Right ventricle myocardium superior (tissue), 1 donor: Measurements from ENCODE around the gene ZNF341. TPM values are rescaled to one million over a fixed set of nuclear protein-coding genes. Genes with fewer than 3 reads are reported as not detected.

Experiments
- ATAC-seq: fragments of 200-7000 bp; cut with Tn5 transposase; one replicate; pipeline ENCODE4 v1.9.1; 2020; ENCODE audit warnings: mild to moderate bottlenecking; ENCODE audit not compliant: poor library complexity
- DNase-seq: peaks from one replicate; pipeline ENCODE4 v3.0.0-alpha.2; 2020
- intact Hi-C: fragments of 100-400 bp; cut with DNase I; formaldehyde crosslinking; loops from one replicate; pipeline ENCODE4 v1.11.2; 2022
- total RNA-seq: library from RNA; stranded (reverse); fragmentation: NEBNext Ultra II Directional; extraction: Animal tissue kit (Norgen Biotek cat#: 25700); gene quantifications from one replicate; pipeline ENCODE4 v1.2.1, GENCODE V29; 2021
- donor health status: DM: no; HTN: yes; CAD: no; lungs with severe emphysema.

ZNF341 gene
- total RNA-seq, 1 donor from 2014 or later: 1.9 TPM

- no peak for DNase-seq
Observed at GRCh38 chr20:33724439-33725094, 7.2 kb upstream of the ZNF341 start.

GRCh38 chr20:33725607-33726264 is 6.1 kb upstream of the ZNF341 start:
- intact Hi-C loops: no loop called here
- ATAC-seq: no peak

More at GRCh38 chr20:33724439-33725094, 7.2 kb upstream of the ZNF341 start:
- intact Hi-C loops: no loop called here
- no peak for ATAC-seq

GRCh38 chr20:33727115-33727479 is 4.7 kb upstream of the ZNF341 start:
- intact Hi-C loops: no loop called here
- ATAC-seq: no peak
- DNase-seq: no peak

More at GRCh38 chr20:33725607-33726264, 6.1 kb upstream of the ZNF341 start:
- no peak for DNase-seq

- ATAC-seq: no peak
- no peak for DNase-seq
Observed at GRCh38 chr20:33727806-33728205, 4.0 kb upstream of the ZNF341 start.

GRCh38 chr20:33728463-33728862 is 3.3 kb upstream of the ZNF341 start:
- ATAC-seq (no peak), DNase-seq (no peak)
- intact Hi-C loops: no loop called here

More at GRCh38 chr20:33727806-33728205, 4.0 kb upstream of the ZNF341 start:
- intact Hi-C loops: no loop called here

GRCh38 chr20:33729101-33729500 is 2.7 kb upstream of the ZNF341 start:
- intact Hi-C loops: no loop called here
- no peak for ATAC-seq

GRCh38 chr20:33730946-33731692 is 677 bp upstream of the ZNF341 start:
- DNase-seq (no peak), ATAC-seq (no peak)
- intact Hi-C loops: loop anchor here (10.0 kb wide), 1 partner anchor 276 kb away; no protein-coding TSS in a partner anchor

More at GRCh38 chr20:33729101-33729500, 2.7 kb upstream of the ZNF341 start:
- DNase-seq: no peak

- peak; percentile 84 for ATAC-seq
- DNase-seq: peak; percentile 92
- intact Hi-C loops: loop anchor here (10.0 kb wide), 1 partner anchor 278 kb away; no protein-coding TSS in a partner anchor
Observed at GRCh38 chr20:33732166-33732970, 572 bp downstream of the ZNF341 start.

- DNase-seq: no peak
- intact Hi-C loops: loop anchor here (10.0 kb wide), 1 partner anchor 279 kb away; no protein-coding TSS in a partner anchor
- peak; percentile 10 for ATAC-seq
Observed at GRCh38 chr20:33733654-33734576, 2.1 kb downstream of the ZNF341 start.

GRCh38 chr20:33736962-33737361 is 5.2 kb downstream of the ZNF341 start:
- no peak for ATAC-seq
- intact Hi-C loops: loop anchor here (10.0 kb wide), 1 partner anchor 282 kb away; no protein-coding TSS in a partner anchor
- no peak for DNase-seq

GRCh38 chr20:33739493-33739892 is 7.7 kb downstream of the ZNF341 start:
- intact Hi-C loops: loop anchor here (10.0 kb wide), 1 partner anchor 285 kb away; no protein-coding TSS in a partner anchor
- no peak for ATAC-seq
- DNase-seq: no peak

- DNase-seq (no peak), ATAC-seq (no peak)
- intact Hi-C loops: no loop called here
Observed at GRCh38 chr20:33740189-33740588, 8.4 kb downstream of the ZNF341 start.

- intact Hi-C loops: no loop called here
- DNase-seq: no peak
- no peak for ATAC-seq
Observed at GRCh38 chr20:33744181-33744580, 12.4 kb downstream of the ZNF341 start.

- no peak for ATAC-seq
- DNase-seq: no peak
- intact Hi-C loops: no loop called here
Observed at GRCh38 chr20:33744773-33745385, 13.1 kb downstream of the ZNF341 start.

GRCh38 chr20:33746325-33746998 is 14.7 kb downstream of the ZNF341 start:
- intact Hi-C loops: no loop called here
- ATAC-seq: no peak
- DNase-seq: no peak

- DNase-seq: no peak
- ATAC-seq: no peak
- intact Hi-C loops: no loop called here
Observed at GRCh38 chr20:33751775-33752174, 20.0 kb downstream of the ZNF341 start.

- DNase-seq (no peak), ATAC-seq (no peak)
- intact Hi-C loops: no loop called here
Observed at GRCh38 chr20:33753143-33753542, 21.3 kb downstream of the ZNF341 start.
